ENCODE measurements around the gene STH. TPM values are rescaled to one million over a fixed set of nuclear protein-coding genes. Genes with fewer than 3 reads are reported as not detected.

The STH gene
- total and polyA plus RNA-seq, 2 experiments from 2014 or later = not detected

DNA sequence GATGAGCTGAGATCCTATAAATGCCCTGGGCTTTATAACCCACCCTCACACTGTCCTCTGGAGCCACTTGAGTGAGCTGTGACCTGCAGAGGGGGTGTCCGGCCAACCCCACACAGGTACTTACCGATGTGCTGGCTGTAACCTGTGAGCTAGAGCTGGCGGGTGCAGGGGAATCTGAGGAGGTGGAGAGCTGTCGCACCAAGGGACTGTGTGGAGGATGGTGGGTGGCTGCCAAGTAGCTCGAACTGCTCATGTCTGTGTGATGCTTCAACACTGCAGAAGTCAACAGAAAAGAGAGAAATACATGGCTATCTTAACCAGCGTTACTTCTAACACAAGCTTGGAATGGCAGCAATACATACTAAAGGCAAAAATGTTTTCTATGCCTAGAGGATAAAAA lies 39.4 kb downstream of the STH start:
- H3K36me3 ChIP-seq (replicated peaks; ENCODE audit: insufficient read depth, low read depth) = peaks cover 5% of the 10 kb centered on the region
- TF ChIP-seq EZH2 (IDR thresholded peaks at IDR 0.05; ENCODE audit: borderline replicate concordance) = no peak
- no peak for TF ChIP-seq EZH2phosphoT487 (IDR thresholded peaks at IDR 0.05; ENCODE audit: low read depth, severe bottlenecking, unreplicated experiment)
- WGBS (ENCODE audit: low lambda C conversion rate, missing lambda C conversion rate) = 97% methylated on average over 6 of the region's 6 CpGs
- peaks cover 12% of the 10 kb centered on the region for H4K20me1 ChIP-seq (ENCODE audit: insufficient read depth, poor library complexity, severe bottlenecking)
- no peaks in the 10 kb centered on the region for H3K9me2 ChIP-seq (replicated peaks; ENCODE audit: insufficient read depth)
- no peaks in the 10 kb centered on the region for H3K9me3 ChIP-seq (ENCODE audit: low read depth)
- H3K4me3 ChIP-seq = no peak overlapping the region
- H3K27me3 ChIP-seq = no peaks in the 10 kb centered on the region
- H3K4me2 ChIP-seq = no peak overlapping the region
- no peak overlapping the region for H2AFZ ChIP-seq
- DNase-seq (ENCODE audit: low spot score) = no peak
- H3K27ac ChIP-seq = no peak overlapping the region
- peaks cover 20% of the 10 kb centered on the region for H3K79me2 ChIP-seq
- peaks cover 10% of the 10 kb centered on the region for H3K4me1 ChIP-seq (ENCODE audit: insufficient read depth)

DNA sequence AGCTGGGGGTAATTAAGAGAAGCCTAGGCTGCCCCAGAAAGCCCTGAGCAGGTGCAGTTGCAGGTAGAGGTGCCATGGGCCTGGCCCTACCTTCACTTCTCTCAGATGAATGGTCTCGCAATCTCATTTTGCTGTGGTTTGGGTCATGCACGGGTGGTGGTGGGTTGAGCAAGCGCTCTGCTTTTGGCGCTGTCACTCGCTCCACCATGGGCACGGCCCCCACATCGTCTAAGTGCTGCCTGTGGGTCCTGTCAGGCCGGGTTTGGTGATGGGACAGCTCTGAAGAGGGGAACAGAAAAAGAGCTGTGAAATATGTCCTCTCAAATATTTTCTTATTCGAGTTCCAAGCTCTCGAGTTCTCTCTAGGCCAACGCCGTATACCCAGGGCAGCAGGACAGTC lies 39.9 kb downstream of the STH start:
- no peak overlapping the region for H3K4me2 ChIP-seq
- no peaks in the 10 kb centered on the region for H3K9me3 ChIP-seq (ENCODE audit: low read depth)
- DNase-seq (ENCODE audit: low spot score) = no peak
- no peaks in the 10 kb centered on the region for H3K27me3 ChIP-seq
- H3K79me2 ChIP-seq = peaks cover 24% of the 10 kb centered on the region
- H3K27ac ChIP-seq = no peak overlapping the region
- no peak overlapping the region for H2AFZ ChIP-seq
- 98% methylated on average over 12 of the region's 12 CpGs for WGBS (ENCODE audit: low lambda C conversion rate, missing lambda C conversion rate)
- H4K20me1 ChIP-seq (ENCODE audit: insufficient read depth, poor library complexity, severe bottlenecking) = peaks cover 15% of the 10 kb centered on the region
- H3K4me3 ChIP-seq = no peak overlapping the region
- TF ChIP-seq, protein P1, sequence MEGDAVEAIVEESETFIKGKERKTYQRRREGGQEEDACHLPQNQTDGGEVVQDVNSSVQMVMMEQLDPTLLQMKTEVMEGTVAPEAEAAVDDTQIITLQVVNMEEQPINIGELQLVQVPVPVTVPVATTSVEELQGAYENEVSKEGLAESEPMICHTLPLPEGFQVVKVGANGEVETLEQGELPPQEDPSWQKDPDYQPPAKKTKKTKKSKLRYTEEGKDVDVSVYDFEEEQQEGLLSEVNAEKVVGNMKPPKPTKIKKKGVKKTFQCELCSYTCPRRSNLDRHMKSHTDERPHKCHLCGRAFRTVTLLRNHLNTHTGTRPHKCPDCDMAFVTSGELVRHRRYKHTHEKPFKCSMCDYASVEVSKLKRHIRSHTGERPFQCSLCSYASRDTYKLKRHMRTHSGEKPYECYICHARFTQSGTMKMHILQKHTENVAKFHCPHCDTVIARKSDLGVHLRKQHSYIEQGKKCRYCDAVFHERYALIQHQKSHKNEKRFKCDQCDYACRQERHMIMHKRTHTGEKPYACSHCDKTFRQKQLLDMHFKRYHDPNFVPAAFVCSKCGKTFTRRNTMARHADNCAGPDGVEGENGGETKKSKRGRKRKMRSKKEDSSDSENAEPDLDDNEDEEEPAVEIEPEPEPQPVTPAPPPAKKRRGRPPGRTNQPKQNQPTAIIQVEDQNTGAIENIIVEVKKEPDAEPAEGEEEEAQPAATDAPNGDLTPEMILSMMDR (IDR thresholded peaks at IDR 0.05; ENCODE audit: poor library complexity) = no peak
- no peak for TF ChIP-seq EZH2phosphoT487 (IDR thresholded peaks at IDR 0.05; ENCODE audit: low read depth, severe bottlenecking, unreplicated experiment)
- no peak for TF ChIP-seq EZH2 (IDR thresholded peaks at IDR 0.05; ENCODE audit: borderline replicate concordance)
- peaks cover 5% of the 10 kb centered on the region for H3K36me3 ChIP-seq (replicated peaks; ENCODE audit: insufficient read depth, low read depth)
- no peaks in the 10 kb centered on the region for H3K9me2 ChIP-seq (replicated peaks; ENCODE audit: insufficient read depth)
- peaks cover 15% of the 10 kb centered on the region for H3K4me1 ChIP-seq (ENCODE audit: insufficient read depth)

DNA sequence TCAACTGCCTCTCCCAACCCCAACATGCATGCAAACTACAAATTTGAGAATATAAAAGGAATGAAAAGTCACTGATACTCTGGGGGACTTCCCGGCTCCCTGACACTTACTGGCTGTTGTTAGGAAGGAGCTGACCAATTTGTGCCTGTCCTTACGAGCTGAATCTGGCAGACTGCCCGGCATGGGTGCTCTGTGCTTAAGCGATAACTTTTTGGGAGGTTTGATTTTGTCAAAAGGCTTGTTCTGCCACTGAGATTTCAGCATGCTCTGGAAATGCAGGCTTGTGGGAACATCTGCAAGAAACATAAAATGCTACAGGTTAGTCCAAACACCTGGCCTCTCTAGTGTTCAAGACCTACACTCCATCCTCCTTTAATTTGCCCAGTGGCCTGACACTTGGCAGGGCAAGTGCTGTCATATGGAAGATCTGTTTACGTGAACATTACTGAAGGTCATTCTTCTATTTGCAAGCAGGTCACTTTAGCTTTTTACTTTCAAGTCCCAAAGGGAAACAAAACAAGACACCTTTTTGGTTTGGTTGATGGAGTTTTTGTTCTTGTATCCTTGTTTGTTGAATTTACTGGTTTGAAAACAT lies 40.6 kb downstream of the STH start:
- Histone ChIP-seq H3K4me3 (no peak overlapping the region), H3K9me2 (replicated peaks; ENCODE audit: insufficient read depth) (no peaks in the 10 kb centered on the region), H3K79me2 (peaks cover 25% of the 10 kb centered on the region), H3K9me3 (ENCODE audit: low read depth) (no peaks in the 10 kb centered on the region), H3K27ac (no peak overlapping the region), H4K20me1 (ENCODE audit: insufficient read depth, poor library complexity, severe bottlenecking) (peaks cover 18% of the 10 kb centered on the region), H2AFZ (no peak overlapping the region), H3K27me3 (no peaks in the 10 kb centered on the region), H3K4me2 (no peak overlapping the region), H3K4me1 (ENCODE audit: insufficient read depth) (peaks cover 21% of the 10 kb centered on the region), H3K36me3 (replicated peaks; ENCODE audit: insufficient read depth, low read depth) (peaks cover 5% of the 10 kb centered on the region)
- no peak for TF ChIP-seq EZH2 (IDR thresholded peaks at IDR 0.05; ENCODE audit: borderline replicate concordance)
- TF ChIP-seq, protein P1 (IDR thresholded peaks at IDR 0.05; ENCODE audit: poor library complexity) = no peak
- no peak for TF ChIP-seq EZH2phosphoT487 (IDR thresholded peaks at IDR 0.05; ENCODE audit: low read depth, severe bottlenecking, unreplicated experiment)
- no peak for DNase-seq (ENCODE audit: low spot score)
- WGBS (ENCODE audit: low lambda C conversion rate, missing lambda C conversion rate) = 90% methylated on average over 5 of the region's 5 CpGs

DNA sequence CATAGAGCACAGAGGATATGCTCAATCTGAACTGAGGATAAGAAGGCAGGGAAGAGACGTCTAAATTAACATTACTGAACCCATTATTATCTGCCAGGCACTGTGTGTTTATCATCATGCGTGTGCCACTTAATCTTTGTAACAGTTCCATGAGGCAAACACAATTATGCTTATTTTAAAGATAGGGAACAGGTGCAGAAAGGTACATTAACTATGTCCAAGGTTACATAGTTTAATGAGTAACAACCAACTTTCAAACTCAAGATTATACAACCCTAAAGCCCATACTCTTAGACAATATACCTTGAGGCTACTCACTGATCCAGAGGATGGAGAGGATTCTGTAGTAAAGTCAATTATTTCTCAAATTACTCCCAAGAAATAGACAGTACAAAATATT lies 43.2 kb downstream of the STH start:
- Histone ChIP-seq H2AFZ (no peak overlapping the region), H3K27ac (peak overlapping the region; percentile 34), H3K27me3 (no peaks in the 10 kb centered on the region), H3K4me2 (no peak overlapping the region), H3K4me1 (ENCODE audit: insufficient read depth) (peaks cover 23% of the 10 kb centered on the region), H3K36me3 (replicated peaks; ENCODE audit: insufficient read depth, low read depth) (peaks cover 5% of the 10 kb centered on the region), H3K79me2 (peaks cover 26% of the 10 kb centered on the region), H3K9me2 (replicated peaks; ENCODE audit: insufficient read depth) (no peaks in the 10 kb centered on the region), H4K20me1 (ENCODE audit: insufficient read depth, poor library complexity, severe bottlenecking) (peaks cover 18% of the 10 kb centered on the region), H3K4me3 (no peak overlapping the region), H3K9me3 (ENCODE audit: low read depth) (no peaks in the 10 kb centered on the region)
- 68% methylated on average over 2 of the region's 2 CpGs for WGBS (ENCODE audit: low lambda C conversion rate, missing lambda C conversion rate)
- DNase-seq (ENCODE audit: low spot score) = no peak
- TF ChIP-seq, protein P1 (IDR thresholded peaks at IDR 0.05; ENCODE audit: poor library complexity) = no peak
- TF ChIP-seq EZH2phosphoT487 (IDR thresholded peaks at IDR 0.05; ENCODE audit: low read depth, severe bottlenecking, unreplicated experiment) (no peak), EZH2 (IDR thresholded peaks at IDR 0.05; ENCODE audit: borderline replicate concordance) (no peak)

Data from hepatocyte (in vitro differentiated cells).